Stimulated activated CD4-positive, alpha-beta T cell treated with anti-CD3 and anti-CD28 coated beads, TNF-alpha, amount 100 ng/mL, for 1 hour (primary cell): ENCODE results near the gene HIVEP1.
"Not testable (repeated sequence)": the region's sequence is repeated elsewhere in the genome, so short reads cannot be mapped to it uniquely, and the experiment has no call there.

Experiments
- DNase-seq, 3 donors: peaks; one replicate each; pipeline ENCODE4 v3.0.0-alpha.2; 2020; ENCODE audit warnings: low read depth in 3 of 3, low spot score in 1 of 3

Gene HIVEP1

DNA sequence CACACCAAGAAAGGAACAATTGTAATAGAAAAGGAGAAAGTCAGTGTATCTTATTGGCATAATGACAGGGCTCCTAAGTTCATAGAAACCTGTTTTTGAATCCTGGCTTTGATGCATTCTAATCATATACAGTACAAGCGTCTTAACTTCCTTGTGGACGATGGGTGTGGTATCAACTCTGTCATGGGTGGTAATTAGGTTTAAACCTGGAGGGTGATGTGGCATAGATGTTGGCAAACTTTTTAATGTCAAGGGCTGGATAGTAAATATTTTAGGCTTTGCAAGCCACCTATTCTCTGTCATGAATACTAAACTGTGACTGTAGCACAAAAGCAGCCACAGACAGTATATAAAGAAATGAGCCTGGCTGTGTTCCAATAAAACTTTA lies 139.3 kb downstream of the HIVEP1 start:
- no peak for DNase-seq

- no peak for DNase-seq
These were observed 140.2 kb downstream of the HIVEP1 start for GRCh38 chr6:12152023-12152970.

- not testable (repeated sequence) for DNase-seq
These were observed 143.7 kb downstream of the HIVEP1 start for GRCh38 chr6:12155769-12156168.

GRCh38 chr6:12158686-12159415 lies 146.7 kb downstream of the HIVEP1 start:
- no peak for DNase-seq

DNA sequence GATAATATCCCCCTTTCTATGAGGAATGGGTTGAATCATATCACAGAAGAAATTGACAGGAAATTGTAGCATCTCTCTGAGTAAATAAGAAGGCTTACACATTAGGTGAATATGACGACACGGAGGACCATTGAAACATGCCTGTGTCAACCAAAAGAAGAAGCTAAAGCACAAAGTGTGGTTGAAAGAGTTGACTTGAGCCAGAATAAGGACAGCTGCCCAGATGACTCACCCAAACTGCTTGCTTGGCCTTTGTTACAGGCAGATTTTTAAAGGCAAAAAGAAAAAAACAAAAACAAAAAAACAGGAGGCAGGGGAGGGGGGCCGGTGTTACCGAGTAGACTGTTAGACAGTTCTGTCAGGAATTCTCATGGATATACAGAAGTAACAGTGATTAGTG lies 148.2 kb downstream of the HIVEP1 start:
- DNase-seq = no peak

DNA sequence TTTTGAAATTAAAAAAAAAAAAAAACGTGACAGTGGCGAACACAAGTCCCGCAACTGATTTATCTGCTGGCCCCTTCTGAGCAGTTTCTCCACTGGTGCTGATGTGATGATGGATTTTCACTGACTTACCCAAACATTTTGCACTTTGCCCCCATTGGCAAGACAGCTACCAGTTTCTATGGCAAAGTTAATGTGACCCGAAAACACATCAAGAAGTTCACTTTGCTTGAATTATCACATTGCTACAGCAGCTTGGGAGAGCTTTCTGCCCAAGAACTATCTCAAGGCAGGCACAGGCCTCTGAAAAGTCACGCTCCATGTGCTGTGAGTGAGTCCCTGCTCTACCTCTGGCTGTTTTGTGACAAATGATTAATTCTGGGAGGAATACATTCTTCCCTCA lies 150.1 kb downstream of the HIVEP1 start:
- no peak for DNase-seq

DNA sequence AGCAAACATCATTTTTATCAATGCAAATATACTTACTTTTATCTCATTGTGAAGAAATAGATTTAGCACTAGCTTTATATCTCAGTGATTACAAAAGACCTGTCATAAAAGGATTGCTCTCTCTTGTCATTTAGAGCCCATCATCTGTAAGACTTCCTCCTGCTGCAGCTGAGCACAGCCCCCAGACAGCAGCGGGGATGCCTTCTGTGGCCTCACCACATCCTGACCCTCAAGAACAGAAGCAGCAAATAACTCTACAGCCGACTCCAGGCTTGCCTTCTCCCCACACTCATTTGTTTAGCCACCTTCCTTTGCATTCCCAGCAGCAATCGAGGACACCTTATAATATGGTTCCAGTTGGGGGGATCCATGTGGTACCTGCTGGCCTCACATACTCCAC lies 151.0 kb downstream of the HIVEP1 start:
- DNase-seq = no peak

DNA sequence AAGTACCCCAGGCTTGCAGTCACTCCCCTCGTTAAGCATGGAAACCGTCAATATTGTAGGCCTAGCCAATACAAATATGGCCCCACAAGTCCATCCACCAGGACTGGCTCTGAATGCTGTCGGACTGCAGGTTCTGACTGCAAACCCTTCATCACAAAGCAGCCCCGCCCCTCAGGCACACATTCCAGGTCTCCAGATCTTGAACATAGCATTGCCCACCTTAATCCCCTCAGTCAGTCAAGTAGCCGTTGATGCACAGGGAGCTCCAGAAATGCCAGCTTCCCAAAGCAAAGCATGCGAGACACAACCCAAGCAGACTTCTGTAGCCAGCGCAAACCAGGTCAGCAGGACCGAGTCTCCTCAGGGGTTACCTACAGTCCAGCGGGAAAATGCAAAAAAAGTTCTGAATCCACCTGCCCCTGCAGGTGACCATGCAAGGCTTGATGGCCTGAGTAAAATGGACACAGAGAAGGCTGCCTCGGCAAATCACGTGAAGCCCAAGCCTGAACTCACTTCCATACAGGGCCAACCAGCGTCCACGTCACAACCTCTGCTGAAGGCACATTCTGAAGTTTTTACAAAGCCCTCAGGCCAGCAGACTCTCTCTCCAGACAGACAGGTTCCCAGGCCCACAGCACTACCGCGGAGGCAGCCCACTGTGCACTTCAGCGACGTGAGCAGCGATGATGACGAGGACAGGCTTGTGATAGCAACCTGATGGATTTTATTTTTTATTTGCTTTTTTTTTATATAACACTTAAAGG lies 151.8 kb downstream of the HIVEP1 start:
- no peak for DNase-seq

DNA sequence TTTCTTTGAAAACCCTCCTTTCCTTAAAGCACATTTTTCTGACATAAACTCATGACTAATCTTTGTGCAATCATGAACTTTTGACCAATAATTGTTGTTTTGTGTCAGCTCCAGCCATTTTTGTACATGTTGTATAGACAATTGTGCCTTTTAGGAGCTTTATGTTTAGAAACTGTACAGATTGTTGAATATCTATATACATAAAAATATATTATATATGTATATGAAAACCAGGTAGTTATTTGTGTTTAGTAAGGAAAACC lies 152.3 kb downstream of the HIVEP1 start:
- no peak for DNase-seq

DNA sequence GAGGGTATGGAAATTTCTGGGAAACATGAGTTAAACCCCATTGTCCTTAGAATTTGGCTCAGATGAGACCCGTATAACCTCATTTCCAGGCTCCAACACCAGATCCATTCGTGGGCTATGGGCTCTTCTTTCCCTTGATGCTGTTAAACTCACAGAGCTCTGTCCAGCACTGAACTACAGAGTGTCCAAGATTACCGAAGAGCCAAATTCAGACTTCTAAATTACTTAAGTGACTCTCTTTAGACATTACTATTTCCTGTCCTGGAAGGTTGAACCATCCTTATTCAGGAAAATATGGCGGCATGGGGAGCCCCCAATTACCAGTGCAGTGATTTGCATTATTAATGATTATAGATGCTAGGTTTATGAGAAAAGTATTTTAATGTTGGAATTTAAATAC lies 153.2 kb downstream of the HIVEP1 start:
- DNase-seq = no peak

GRCh38 chr6:12165722-12166280 lies 153.7 kb downstream of the HIVEP1 start:
- DNase-seq = no peak

- DNase-seq = no peak
These were observed 157.3 kb downstream of the HIVEP1 start for GRCh38 chr6:12169377-12169776.

DNA sequence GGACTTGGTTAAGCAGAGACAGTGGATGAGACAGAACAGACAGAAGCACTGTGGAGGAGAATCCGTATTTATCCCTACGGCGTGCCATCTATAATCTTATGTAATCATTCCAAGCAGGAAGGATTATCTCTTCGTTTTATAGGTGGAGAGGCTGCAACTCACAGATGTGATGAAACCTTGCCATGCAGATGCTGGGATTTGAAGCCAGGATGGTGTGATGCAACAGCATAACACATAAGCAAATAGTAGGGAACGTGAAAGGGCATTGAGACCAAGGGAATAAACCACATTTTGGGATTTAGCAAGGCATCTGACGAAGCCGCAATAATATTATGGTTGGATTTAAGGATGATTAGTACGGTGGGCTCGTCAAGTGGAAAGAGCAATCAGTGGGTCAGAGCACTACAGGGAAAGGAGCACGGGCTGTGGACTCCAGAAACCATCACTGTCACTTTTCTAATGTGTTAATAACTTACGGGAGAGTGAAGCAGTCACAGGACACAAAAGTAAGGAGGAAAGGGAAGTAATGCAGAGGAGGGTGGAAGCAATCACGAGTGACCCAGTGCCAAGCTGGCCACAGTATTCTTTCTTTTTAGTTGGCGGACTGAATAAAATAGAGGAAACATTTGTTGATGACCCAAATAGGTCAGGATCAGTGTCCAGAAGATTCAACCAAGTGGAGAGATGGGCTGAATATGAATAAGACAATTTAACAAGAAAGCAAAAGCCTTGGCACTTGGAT lies 158.4 kb downstream of the HIVEP1 start:
- no peak for DNase-seq

DNA sequence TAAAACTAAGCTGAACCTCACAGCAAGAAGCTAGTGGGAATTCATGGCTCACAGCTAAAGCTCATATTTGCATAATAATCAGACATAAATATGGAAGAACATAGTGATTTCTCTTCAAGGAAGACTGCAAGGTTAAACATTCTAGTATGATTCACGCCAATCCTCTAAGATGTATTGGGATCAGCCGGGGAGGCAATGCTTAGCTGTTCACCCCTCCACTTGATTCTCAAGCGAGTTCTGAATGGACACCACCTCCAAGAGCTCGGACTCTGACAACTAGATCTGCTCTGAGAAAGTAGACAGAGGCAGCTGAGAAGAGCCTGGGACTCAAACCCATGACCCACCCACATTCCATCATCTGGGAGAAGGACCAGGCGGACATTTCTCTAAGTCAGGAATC lies 159.6 kb downstream of the HIVEP1 start:
- DNase-seq = no peak

GRCh38 chr6:12172572-12172971 lies 160.5 kb downstream of the HIVEP1 start:
- no peak for DNase-seq

- no peak for DNase-seq
These were observed 161.1 kb downstream of the HIVEP1 start for GRCh38 chr6:12173181-12173580.

DNA sequence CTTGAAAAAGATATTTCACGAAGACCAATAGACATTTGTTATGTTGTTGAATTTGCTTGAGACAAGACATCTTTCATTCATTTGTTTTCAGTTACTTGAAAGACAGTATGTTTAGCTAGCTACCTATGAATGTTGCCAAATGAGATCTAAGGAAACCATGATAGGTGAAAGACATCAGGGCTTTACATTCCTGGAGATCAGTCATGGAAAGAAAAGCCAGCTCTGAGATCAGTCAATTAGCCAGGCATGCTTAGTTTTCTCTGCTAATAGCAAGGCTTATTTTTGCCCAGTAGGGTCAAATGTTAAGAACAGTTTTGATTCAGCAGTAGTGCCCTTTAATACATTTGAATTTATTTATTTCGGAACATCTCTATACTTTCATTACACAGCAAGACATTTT lies 161.5 kb downstream of the HIVEP1 start:
- no peak for DNase-seq

GRCh38 chr6:12174878-12175277 lies 162.8 kb downstream of the HIVEP1 start:
- DNase-seq = no peak

- no peak for DNase-seq
These were observed 163.5 kb downstream of the HIVEP1 start for GRCh38 chr6:12175626-12176025.

- DNase-seq = not testable (repeated sequence)
These were observed 164.7 kb downstream of the HIVEP1 start for GRCh38 chr6:12176782-12177181.

- no peak for DNase-seq
These were observed 166.4 kb downstream of the HIVEP1 start for GRCh38 chr6:12178521-12178920.
